ENCODE measurements around the gene SLC38A10.

DNA sequence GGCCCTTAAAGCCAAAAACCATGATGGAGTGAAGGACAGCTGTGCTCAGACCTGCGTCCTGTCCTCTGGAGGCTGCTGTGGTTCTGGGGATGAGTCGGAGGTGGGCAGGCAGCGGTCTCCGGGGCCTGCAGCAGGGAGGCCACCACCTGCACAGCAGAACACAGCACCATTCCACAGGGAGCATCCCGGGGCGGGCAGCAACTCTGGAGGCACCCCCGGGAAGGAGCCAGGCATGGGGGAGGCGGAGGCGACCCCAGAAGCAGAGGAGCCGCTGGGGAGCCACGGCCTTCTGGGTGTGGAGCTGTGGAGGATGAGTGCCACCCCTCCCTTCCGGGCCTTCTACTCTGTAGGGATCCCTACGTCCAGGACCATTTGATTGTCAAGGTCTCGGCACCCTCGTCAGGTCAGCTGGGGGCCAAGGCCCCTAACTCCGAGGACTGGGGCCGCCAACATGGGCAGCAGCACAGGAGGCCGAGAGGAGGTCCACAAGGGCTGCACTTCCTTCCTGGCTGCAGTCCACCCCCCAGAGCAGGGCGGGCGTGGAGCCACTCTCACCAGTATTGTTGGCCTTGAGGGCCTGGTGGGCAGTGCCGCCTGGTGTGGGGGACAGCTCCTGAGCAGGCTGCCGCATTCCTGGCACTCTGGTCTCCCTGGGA is 96.2 kb downstream of the SLC38A10 start:
- TF ChIP-seq, protein P1, sequence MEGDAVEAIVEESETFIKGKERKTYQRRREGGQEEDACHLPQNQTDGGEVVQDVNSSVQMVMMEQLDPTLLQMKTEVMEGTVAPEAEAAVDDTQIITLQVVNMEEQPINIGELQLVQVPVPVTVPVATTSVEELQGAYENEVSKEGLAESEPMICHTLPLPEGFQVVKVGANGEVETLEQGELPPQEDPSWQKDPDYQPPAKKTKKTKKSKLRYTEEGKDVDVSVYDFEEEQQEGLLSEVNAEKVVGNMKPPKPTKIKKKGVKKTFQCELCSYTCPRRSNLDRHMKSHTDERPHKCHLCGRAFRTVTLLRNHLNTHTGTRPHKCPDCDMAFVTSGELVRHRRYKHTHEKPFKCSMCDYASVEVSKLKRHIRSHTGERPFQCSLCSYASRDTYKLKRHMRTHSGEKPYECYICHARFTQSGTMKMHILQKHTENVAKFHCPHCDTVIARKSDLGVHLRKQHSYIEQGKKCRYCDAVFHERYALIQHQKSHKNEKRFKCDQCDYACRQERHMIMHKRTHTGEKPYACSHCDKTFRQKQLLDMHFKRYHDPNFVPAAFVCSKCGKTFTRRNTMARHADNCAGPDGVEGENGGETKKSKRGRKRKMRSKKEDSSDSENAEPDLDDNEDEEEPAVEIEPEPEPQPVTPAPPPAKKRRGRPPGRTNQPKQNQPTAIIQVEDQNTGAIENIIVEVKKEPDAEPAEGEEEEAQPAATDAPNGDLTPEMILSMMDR (conservative IDR thresholded peaks at IDR 0.05; ENCODE audit: low read depth, low read length) = no peak
- TF ChIP-seq EZH2 (IDR thresholded peaks at IDR 0.05; ENCODE audit: borderline replicate concordance, low read depth, low read length, poor library complexity, severe bottlenecking) = no peak
